Sigmoid colon (tissue), 7 donors: ENCODE results near the gene RIMS4. TPM values are rescaled to one million over a fixed set of nuclear protein-coding genes. Genes with fewer than 3 reads are reported as not detected.

Experiments used
- DNase-seq: peaks from one replicate; pipeline ENCODE4 v3.0.0-alpha.2; 2019
- H3K27ac ChIP-seq, 4 donors: fragments of 200-600 bp; sonication (generic); one replicate each; pipeline ENCODE4 v1.5.1; 2016 to 2019; ENCODE audit warnings: mild to moderate bottlenecking in 1 of 4
- H3K27me3 ChIP-seq, 3 donors: fragments of 200-600 bp; sonication (generic); one replicate each; pipeline ENCODE4 v1.5.1; 2019; ENCODE audit warnings: mild to moderate bottlenecking in 1 of 3
- H3K36me3 ChIP-seq, 4 donors: fragments of 200-600 bp; sonication (generic); one replicate each; pipeline ENCODE4 v1.5.1; 2016 to 2019
- H3K4me1 ChIP-seq, 4 donors: fragments of 200-600 bp; sonication (generic); one replicate each; pipeline ENCODE4 v1.5.1; 2017 to 2019
- H3K4me3 ChIP-seq, 4 donors: fragments of 200-600 bp; sonication (generic); one replicate each; pipeline ENCODE4 v1.5.1; 2017 to 2019; ENCODE audit warnings: mild to moderate bottlenecking in 2 of 4, moderate library complexity in 1 of 4
- H3K9me3 ChIP-seq, 4 donors: fragments of 200-600 bp in 3 of 4; sonication (generic) in 3 of 4; one replicate each; pipeline versions ENCODE4 v1.5.1 to v1.6.1; 2013 to 2019
- CTCF ChIP-seq, 4 experiments: fragments of 450-650 bp in 3 of 4; fragments of 200-600 bp in 1 of 4; IDR thresholded peaks; one replicate each; pipeline ENCODE4 v1.5.1; 2016 to 2019; ENCODE audit warnings: antibody characterized with exemption in 4 of 4, mild to moderate bottlenecking in 3 of 4, moderate library complexity in 2 of 4
- EP300 ChIP-seq, 4 donors: sonication (generic); formaldehyde crosslinking; IDR thresholded peaks; one replicate each; pipeline ENCODE4 v1.6.1; 2017; ENCODE audit warnings: antibody characterized with exemption in 4 of 4
- POLR2A ChIP-seq, 2 donors: fragments of 450-650 bp; IDR thresholded peaks; one replicate each; pipeline ENCODE4 v1.6.1; 2016; ENCODE audit warnings: antibody characterized with exemption in 2 of 2, mild to moderate bottlenecking in 2 of 2, moderate library complexity in 2 of 2
- POLR2AphosphoS5 ChIP-seq, 4 donors: sonication (generic); formaldehyde crosslinking; IDR thresholded peaks; one replicate each; pipeline ENCODE4 v1.6.1; 2017; ENCODE audit warnings: antibody characterized with exemption in 4 of 4
- WGBS, 2 donors: extraction: QIAGEN DNeasy Blood & Tissue Kit; methylation state at CpG; one replicate each; pipeline ENCODE4 v1.1.7; 2013; 5-methylcytosine and 5-hydroxymethylcytosine counted together
- intact Hi-C: fragments of 100-400 bp; cut with DNase I; formaldehyde crosslinking; loops from one replicate; pipeline ENCODE4 v1.15.1; 2023
- polyA plus RNA-seq, 3 donors: library from polyadenylated mRNA; stranded (reverse); fragments of 200-250 nt; gene quantifications; one replicate each; pipeline ENCODE4 v1.2.3, GENCODE V29; 2013
- total RNA-seq, 4 donors: library from RNA; depleted of rRNA; stranded (reverse); fragments of >200 nt; gene quantifications; one replicate each; pipeline ENCODE4 v1.1.0, GENCODE V29; 2016
- donor health status: healthy with polysubstance abuse.
- donor health status: Bipolar disorder and iron deficiency.
- donor health status: healthy.

RIMS4 gene
- total and polyA plus RNA-seq, 7 donors: 0.14 to 2.1 (median 0.55) TPM

GRCh38 chr20:44784688-44785087 is 25.7 kb downstream of the RIMS4 start:
- peaks cover 0 to 13% (median 0%) of the 10 kb centered on the region in 3 donors for H3K27me3 ChIP-seq
- H3K4me3 ChIP-seq: no peak overlapping the region
- no peaks in the 10 kb centered on the region for H3K9me3 ChIP-seq
- H3K36me3 ChIP-seq: no peaks in the 10 kb centered on the region
- WGBS, 2 donors: 86 to 89% methylated on average over 1 of the region's 1 CpG
- no peaks in the 10 kb centered on the region for H3K4me1 ChIP-seq
- no peak overlapping the region for H3K27ac ChIP-seq
- no peak for DNase-seq
- TF ChIP-seq CTCF (IDR thresholded peaks at IDR 0.05): no peak
- TF ChIP-seq POLR2AphosphoS5 (IDR thresholded peaks at IDR 0.05): no peak
- no peak for TF ChIP-seq POLR2A (IDR thresholded peaks at IDR 0.05)
- TF ChIP-seq EP300 (IDR thresholded peaks at IDR 0.05): no peak
- intact Hi-C loops: no loop called here

GRCh38 chr20:44781791-44782190 is 28.6 kb downstream of the RIMS4 start:
- H3K27me3 ChIP-seq: peaks cover 0 to 8% (median 0%) of the 10 kb centered on the region in 3 donors
- no peaks in the 10 kb centered on the region for H3K9me3 ChIP-seq
- WGBS, 2 donors: 89 to 94% methylated on average over 3 of the region's 3 CpGs

GRCh38 chr20:44781118-44781517 is 29.2 kb downstream of the RIMS4 start:
- TF ChIP-seq CTCF (IDR thresholded peaks at IDR 0.05) (no peak), POLR2AphosphoS5 (IDR thresholded peaks at IDR 0.05) (no peak), POLR2A (IDR thresholded peaks at IDR 0.05) (no peak), EP300 (IDR thresholded peaks at IDR 0.05) (no peak)
- 72 to 76% methylated on average over 3 of the region's 3 CpGs for WGBS, 2 donors
- Histone ChIP-seq H3K27me3 (peaks cover 0 to 1% (median 0%) of the 10 kb centered on the region in 3 donors), H3K4me1 (no peaks in the 10 kb centered on the region), H3K36me3 (no peaks in the 10 kb centered on the region), H3K27ac (no peak overlapping the region), H3K9me3 (no peaks in the 10 kb centered on the region), H3K4me3 (no peak overlapping the region)
- no peak for DNase-seq
- intact Hi-C loops: no loop called here

More at GRCh38 chr20:44781791-44782190, 28.6 kb downstream of the RIMS4 start:
- Histone ChIP-seq H3K4me3 (no peak overlapping the region), H3K36me3 (no peaks in the 10 kb centered on the region), H3K27ac (no peak overlapping the region), H3K4me1 (no peaks in the 10 kb centered on the region)
- intact Hi-C loops: no loop called here
- TF ChIP-seq POLR2A (IDR thresholded peaks at IDR 0.05): no peak
- TF ChIP-seq CTCF (IDR thresholded peaks at IDR 0.05): no peak
- no peak for TF ChIP-seq EP300 (IDR thresholded peaks at IDR 0.05)
- TF ChIP-seq POLR2AphosphoS5 (IDR thresholded peaks at IDR 0.05): no peak
- DNase-seq: no peak

- Histone ChIP-seq H3K4me3 (no peak overlapping the region), H3K9me3 (no peaks in the 10 kb centered on the region), H3K36me3 (no peaks in the 10 kb centered on the region), H3K27me3 (no peaks in the 10 kb centered on the region), H3K27ac (no peak overlapping the region), H3K4me1 (no peaks in the 10 kb centered on the region)
- DNase-seq: no peak
- intact Hi-C loops: no loop called here
- TF ChIP-seq POLR2A (IDR thresholded peaks at IDR 0.05) (no peak), EP300 (IDR thresholded peaks at IDR 0.05) (no peak), POLR2AphosphoS5 (IDR thresholded peaks at IDR 0.05) (no peak), CTCF (IDR thresholded peaks at IDR 0.05) (no peak)
- 25 to 32% methylated on average over 5 of the region's 5 CpGs for WGBS, 2 donors
Observed at GRCh38 chr20:44780226-44780625, 30.1 kb downstream of the RIMS4 start.

- no peak for TF ChIP-seq EP300 (IDR thresholded peaks at IDR 0.05)
- no peak for TF ChIP-seq CTCF (IDR thresholded peaks at IDR 0.05)
- TF ChIP-seq POLR2AphosphoS5 (IDR thresholded peaks at IDR 0.05): no peak
- no peak for TF ChIP-seq POLR2A (IDR thresholded peaks at IDR 0.05)
- DNase-seq: no peak
- WGBS, 2 donors: 24 to 25% methylated on average over 7 of the region's 7 CpGs
- intact Hi-C loops: no loop called here
- H3K36me3 ChIP-seq: no peaks in the 10 kb centered on the region
- H3K4me3 ChIP-seq: no peak overlapping the region
- H3K27ac ChIP-seq: no peak overlapping the region
- H3K27me3 ChIP-seq: peaks cover 0 to 21% (median 0%) of the 10 kb centered on the region in 3 donors
- H3K9me3 ChIP-seq: no peaks in the 10 kb centered on the region
- no peaks in the 10 kb centered on the region for H3K4me1 ChIP-seq
Observed at GRCh38 chr20:44776980-44777379, 33.4 kb downstream of the RIMS4 start.
